HG02678 (cell line): ENCODE data around the gene CFAP69.
"Not testable (repeated sequence)": the region's sequence is repeated elsewhere in the genome, so short reads cannot be mapped to it uniquely, and the experiment has no call there.

ENCODE experiments used
- ATAC-seq: cut with Tn5 transposase; IDR thresholded peaks from one replicate; pipeline ENCODE4 v1.9.1; 2021; ENCODE audit warnings: mild to moderate bottlenecking, moderate library complexity; ENCODE audit not compliant: unreplicated experiment

The CFAP69 gene

GRCh38 chr7:90334926-90335325 is 90.0 kb downstream of the CFAP69 start:
- ATAC-seq, result not testable (repeated sequence)

- no peak for ATAC-seq
These were observed 92.1 kb downstream of the CFAP69 start for GRCh38 chr7:90337106-90337505.

- ATAC-seq, result no peak
These were observed 100.0 kb downstream of the CFAP69 start for GRCh38 chr7:90345016-90345415.

- peak; percentile 17 for ATAC-seq
These were observed 100.8 kb downstream of the CFAP69 start for GRCh38 chr7:90345595-90346335.

GRCh38 chr7:90346336-90347125 is 101.6 kb downstream of the CFAP69 start, which contains the start of gene GTPBP10:
Gene GTPBP10 (plus strand): TSS chr7:90346716. CDS start chr7:90346742, 26 bp downstream.
- ATAC-seq, result peak; percentile 96

- ATAC-seq, result no peak
These were observed 102.8 kb downstream of the CFAP69 start for GRCh38 chr7:90347759-90348158.

GRCh38 chr7:90349305-90349704 is 104.3 kb downstream of the CFAP69 start:
- ATAC-seq, result no peak

- not testable (repeated sequence) for ATAC-seq
These were observed 105.1 kb downstream of the CFAP69 start for GRCh38 chr7:90350032-90350431.

GRCh38 chr7:90351987-90352386 is 107.0 kb downstream of the CFAP69 start:
- no peak for ATAC-seq
